Liver (tissue), 9 donors: ENCODE results near the gene DMWD. TPM values are rescaled to one million over a fixed set of nuclear protein-coding genes. Genes with fewer than 3 reads are reported as not detected.

ENCODE experiments used
- DNase-seq: peaks from one replicate; pipeline ENCODE4 v3.0.0-alpha.2; 2017; ENCODE audit warnings: low spot score
- H3K27ac ChIP-seq, 2 donors: one replicate each; pipeline ENCODE4 v1.7.0; 2013; ENCODE audit warnings: inconsistent platforms in 2 of 2, low read length in 2 of 2, control low read depth in 1 of 2, low read depth in 1 of 2, mild to moderate bottlenecking in 1 of 2
- H3K27me3 ChIP-seq, 4 donors: one replicate each; pipeline versions ENCODE4 v1.6.1 to v1.7.0; 2013; ENCODE audit warnings: low read length in 3 of 4, inconsistent platforms in 1 of 4, mild to moderate bottlenecking in 1 of 4, moderate library complexity in 1 of 4; ENCODE audit not compliant: control insufficient read depth in 4 of 4, insufficient read depth in 4 of 4
- H3K36me3 ChIP-seq, 4 donors: one replicate each; pipeline versions ENCODE4 v1.6.1 to v1.7.0; 2013; ENCODE audit warnings: low read length in 3 of 4, mild to moderate bottlenecking in 3 of 4, low read depth in 1 of 4, moderate library complexity in 1 of 4; ENCODE audit not compliant: control insufficient read depth in 4 of 4, insufficient read depth in 3 of 4
- H3K4me1 ChIP-seq, 4 donors: one replicate each; pipeline versions ENCODE4 v1.6.1 to v1.7.0; 2013; ENCODE audit warnings: low read length in 3 of 4, mild to moderate bottlenecking in 3 of 4, moderate library complexity in 1 of 4; ENCODE audit not compliant: control insufficient read depth in 4 of 4, insufficient read depth in 4 of 4
- H3K4me3 ChIP-seq, 3 donors: one replicate each; pipeline versions ENCODE4 v1.6.1 to v1.7.0; 2013; ENCODE audit warnings: low read length in 3 of 3, control low read depth in 1 of 3, low read depth in 1 of 3, mild to moderate bottlenecking in 1 of 3
- H3K9ac ChIP-seq, 2 donors: one replicate each; pipeline ENCODE4 v1.7.0; 2013; ENCODE audit warnings: low read length in 2 of 2, mild to moderate bottlenecking in 2 of 2, moderate library complexity in 2 of 2, control low read depth in 1 of 2, low read depth in 1 of 2
- H3K9me3 ChIP-seq, 4 donors: one replicate each; pipeline versions ENCODE4 v1.6.1 to v1.7.0; 2013; ENCODE audit warnings: low read length in 3 of 4; ENCODE audit not compliant: control insufficient read depth in 4 of 4
- EGR1 ChIP-seq, 2 donors: IDR thresholded peaks; 2 replicates each; pipeline ENCODE4 v1.6.1; 2016 to 2018; ENCODE audit warnings: antibody characterized with exemption in 2 of 2, low read depth in 2 of 2
- FOXA1 ChIP-seq: IDR thresholded peaks from 2 replicates; pipeline ENCODE4 v1.6.1; 2016; ENCODE audit warnings: antibody characterized with exemption
- FOXA2 ChIP-seq: IDR thresholded peaks from 2 replicates; pipeline ENCODE4 v1.6.1; 2016; ENCODE audit warnings: antibody characterized with exemption
- NR2F2 ChIP-seq: IDR thresholded peaks from 2 replicates; pipeline ENCODE4 v1.6.1; 2016; ENCODE audit warnings: antibody characterized with exemption
- REST ChIP-seq: IDR thresholded peaks from 2 replicates; pipeline ENCODE4 v1.6.1; 2016; ENCODE audit warnings: antibody characterized with exemption, mild to moderate bottlenecking
- RXRA ChIP-seq, 2 donors: IDR thresholded peaks; 2 replicates each; pipeline ENCODE4 v1.6.1; 2017 to 2018; ENCODE audit warnings: antibody characterized with exemption in 2 of 2, mild to moderate bottlenecking in 1 of 2
- TAF1 ChIP-seq: conservative IDR thresholded peaks from 2 replicates; pipeline ENCODE4 v1.6.1; 2016; ENCODE audit warnings: antibody characterized with exemption, mild to moderate bottlenecking
- YY1 ChIP-seq: IDR thresholded peaks from 2 replicates; pipeline ENCODE4 v1.6.1; 2016; ENCODE audit warnings: antibody characterized with exemption, mild to moderate bottlenecking
- WGBS: extraction: QIAGEN DNeasy Blood & Tissue Kit; methylation state at CpG from one replicate; pipeline ENCODE4 v1.1.7; 2013; 5-methylcytosine and 5-hydroxymethylcytosine counted together
- polyA plus RNA-seq, 2 donors: library from polyadenylated mRNA; stranded (reverse) in 1 of 2; unstranded in 1 of 2; fragments of 200-250 nt in 1 of 2; fragments of >200 nt in 1 of 2; fragmentation: Nextera tagmentation in 1 of 2; extraction: Ambion mirVana in 1 of 2; gene quantifications; one replicate each; pipeline versions ENCODE4 v1.2.1 to v1.2.3, GENCODE V29; 2013 to 2015
- total RNA-seq, 2 donors: library from RNA; depleted of rRNA; stranded (reverse); fragments of >200 nt; gene quantifications; one replicate each; pipeline ENCODE4 v1.2.3, GENCODE V29; 2014
- TF ChIP-seq, protein P1 (sequence below): IDR thresholded peaks from 2 replicates; pipeline ENCODE4 v1.6.1; 2016; ENCODE audit warnings: antibody characterized with exemption
- donor health status: healthy.
- donor health status: healthy.
- donor health status: healthy.
- donor health status: healthy.
- donor health status: healthy.

Gene DMWD
- total and polyA plus RNA-seq, 4 donors, result 3.7 to 14.6 (median 8.9) TPM

- no peak for TF ChIP-seq REST
- TF ChIP-seq FOXA1, result no peak
- no peak for TF ChIP-seq EGR1 (IDR thresholded peaks at IDR 0.05; ENCODE audit: low read depth in 2 of 2)
- TF ChIP-seq FOXA2, result no peak
- TF ChIP-seq TAF1, result no peak
These were observed 17.1 kb upstream of the DMWD start (continued) for GRCh38 chr19:45809643-45810159.

DNA sequence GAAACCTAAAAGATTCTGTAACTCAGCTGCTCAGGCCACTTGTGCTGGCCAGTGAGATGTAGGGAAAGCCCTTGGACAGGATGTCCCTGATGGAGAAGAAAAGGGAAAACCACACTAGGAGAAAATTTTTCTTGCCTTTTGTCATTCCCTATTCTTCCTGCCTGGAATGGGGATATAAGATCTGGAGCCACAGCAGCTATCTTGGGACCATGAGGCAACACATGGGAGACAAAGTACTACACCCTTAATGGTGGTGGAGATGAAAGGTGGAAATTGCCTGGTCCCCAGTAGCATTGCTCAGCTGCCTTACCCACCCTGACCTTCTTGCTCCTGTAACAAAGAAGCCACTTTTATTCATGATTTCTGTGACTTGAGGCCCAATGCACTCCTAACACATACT, 13.1 kb upstream of the DMWD start:
- Histone ChIP-seq H3K4me1 (no peaks in the 10 kb centered on the region), H3K27me3 (no peaks in the 10 kb centered on the region), H3K36me3 (no peaks in the 10 kb centered on the region), H3K27ac (no peak overlapping the region), H3K9me3 (no peaks in the 10 kb centered on the region), H3K4me3 (no peak overlapping the region), H3K9ac (no peak overlapping the region)
- TF ChIP-seq, protein P1, sequence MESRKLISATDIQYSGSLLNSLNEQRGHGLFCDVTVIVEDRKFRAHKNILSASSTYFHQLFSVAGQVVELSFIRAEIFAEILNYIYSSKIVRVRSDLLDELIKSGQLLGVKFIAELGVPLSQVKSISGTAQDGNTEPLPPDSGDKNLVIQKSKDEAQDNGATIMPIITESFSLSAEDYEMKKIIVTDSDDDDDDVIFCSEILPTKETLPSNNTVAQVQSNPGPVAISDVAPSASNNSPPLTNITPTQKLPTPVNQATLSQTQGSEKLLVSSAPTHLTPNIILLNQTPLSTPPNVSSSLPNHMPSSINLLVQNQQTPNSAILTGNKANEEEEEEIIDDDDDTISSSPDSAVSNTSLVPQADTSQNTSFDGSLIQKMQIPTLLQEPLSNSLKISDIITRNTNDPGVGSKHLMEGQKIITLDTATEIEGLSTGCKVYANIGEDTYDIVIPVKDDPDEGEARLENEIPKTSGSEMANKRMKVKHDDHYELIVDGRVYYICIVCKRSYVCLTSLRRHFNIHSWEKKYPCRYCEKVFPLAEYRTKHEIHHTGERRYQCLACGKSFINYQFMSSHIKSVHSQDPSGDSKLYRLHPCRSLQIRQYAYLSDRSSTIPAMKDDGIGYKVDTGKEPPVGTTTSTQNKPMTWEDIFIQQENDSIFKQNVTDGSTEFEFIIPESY, result no peak
- no peak for DNase-seq

DNA sequence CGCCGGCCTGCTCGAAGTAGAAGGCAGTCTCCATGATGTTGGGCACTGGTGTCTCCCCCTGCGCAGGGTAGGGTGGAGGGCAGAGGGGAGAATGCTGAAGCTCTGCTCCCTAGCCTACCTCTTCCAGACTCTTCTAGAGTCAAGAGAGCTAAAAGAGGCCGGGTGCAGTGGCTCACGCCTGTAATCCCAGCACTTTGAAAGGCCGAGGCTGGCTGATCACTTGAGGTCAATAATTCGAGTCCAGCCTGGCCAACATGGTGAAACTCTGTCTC, 12.2 kb upstream of the DMWD start:
- H3K4me3 ChIP-seq, result no peak overlapping the region
- TF ChIP-seq FOXA2 (no peak), YY1 (no peak), REST (no peak), NR2F2 (no peak), RXRA (IDR thresholded peaks at IDR 0.05) (no peak)
- no peaks in the 10 kb centered on the region for H3K9me3 ChIP-seq
- 89% methylated on average over 8 of the region's 8 CpGs for WGBS
- no peak overlapping the region for H3K27ac ChIP-seq
- H3K27me3 ChIP-seq, result no peaks in the 10 kb centered on the region
- no peaks in the 10 kb centered on the region for H3K36me3 ChIP-seq
- no peak overlapping the region for H3K9ac ChIP-seq
- H3K4me1 ChIP-seq, result no peaks in the 10 kb centered on the region
- no peak for DNase-seq
